ENCODE results near the gene UQCRHL.

The UQCRHL gene

GRCh38 chr1:15777909-15778707 lies 29.3 kb downstream of the UQCRHL start:
- H3K4me3 ChIP-seq (ENCODE audit: low read depth, low read length) = no peak overlapping the region
- no peak for DNase-seq (ENCODE audit: low read depth)
- TF ChIP-seq CTCF (IDR thresholded peaks at IDR 0.05; ENCODE audit: low read depth, low read length) (no peak), POLR2A (IDR thresholded peaks at IDR 0.05; ENCODE audit: extremely low read depth, insufficient read length) (no peak), MYC (IDR thresholded peaks at IDR 0.05; ENCODE audit: low read depth, low read length) (no peak), MAX (IDR thresholded peaks at IDR 0.05; ENCODE audit: low read depth, low read length) (no peak)

- no peak overlapping the region for H3K4me3 ChIP-seq (ENCODE audit: low read depth, low read length)
- TF ChIP-seq POLR2A (IDR thresholded peaks at IDR 0.05; ENCODE audit: extremely low read depth, insufficient read length) (no peak), MAX (IDR thresholded peaks at IDR 0.05; ENCODE audit: low read depth, low read length) (no peak), CTCF (IDR thresholded peaks at IDR 0.05; ENCODE audit: low read depth, low read length) (no peak), MYC (IDR thresholded peaks at IDR 0.05; ENCODE audit: low read depth, low read length) (no peak)
- DNase-seq (ENCODE audit: low read depth) = no peak
Observed at GRCh38 chr1:15775706-15776105, 31.7 kb downstream of the UQCRHL start.

GRCh38 chr1:15771836-15772515 lies 35.5 kb downstream of the UQCRHL start:
- no peak overlapping the region for H3K4me3 ChIP-seq (ENCODE audit: low read depth, low read length)
- DNase-seq (ENCODE audit: low read depth) = no peak
- TF ChIP-seq CTCF (IDR thresholded peaks at IDR 0.05; ENCODE audit: low read depth, low read length) (no peak), MYC (IDR thresholded peaks at IDR 0.05; ENCODE audit: low read depth, low read length) (no peak), MAX (IDR thresholded peaks at IDR 0.05; ENCODE audit: low read depth, low read length) (no peak), POLR2A (IDR thresholded peaks at IDR 0.05; ENCODE audit: extremely low read depth, insufficient read length) (no peak)

GRCh38 chr1:15770313-15770962 lies 37.0 kb downstream of the UQCRHL start:
- TF ChIP-seq MAX (IDR thresholded peaks at IDR 0.05; ENCODE audit: low read depth, low read length) (no peak), CTCF (IDR thresholded peaks at IDR 0.05; ENCODE audit: low read depth, low read length) (no peak), POLR2A (IDR thresholded peaks at IDR 0.05; ENCODE audit: extremely low read depth, insufficient read length) (no peak), MYC (IDR thresholded peaks at IDR 0.05; ENCODE audit: low read depth, low read length) (no peak)
- DNase-seq (ENCODE audit: low read depth) = no peak
- no peak overlapping the region for H3K4me3 ChIP-seq (ENCODE audit: low read depth, low read length)

GRCh38 chr1:15768388-15768787 lies 39.1 kb downstream of the UQCRHL start:
- H3K4me3 ChIP-seq (ENCODE audit: low read depth, low read length) = no peak overlapping the region
- no peak for TF ChIP-seq CTCF (IDR thresholded peaks at IDR 0.05; ENCODE audit: low read depth, low read length)
- no peak for TF ChIP-seq MYC (IDR thresholded peaks at IDR 0.05; ENCODE audit: low read depth, low read length)
- no peak for TF ChIP-seq POLR2A (IDR thresholded peaks at IDR 0.05; ENCODE audit: extremely low read depth, insufficient read length)
- TF ChIP-seq MAX (IDR thresholded peaks at IDR 0.05; ENCODE audit: low read depth, low read length) = no peak
- DNase-seq (ENCODE audit: low read depth) = no peak
